ENCODE measurements around the gene SRP9.
"Not testable (repeated sequence)": the region's sequence is repeated elsewhere in the genome, so short reads cannot be mapped to it uniquely, and the experiment has no call there.

Gene SRP9

GRCh38 chr1:225752245-225752644, 25.4 kb upstream of the SRP9 start:
- no peak for TF ChIP-seq CTCF (IDR thresholded peaks at IDR 0.05; ENCODE audit: control extremely low read depth, extremely low read depth, low read depth, missing control alignments)
- CTCF ChIA-PET, result interaction anchor here (1.3 kb wide), 2 partner anchors 21 to 60 kb away, joined by 3 to 4 read pairs; no protein-coding TSS in a partner anchor
- POLR2A ChIA-PET, result no interaction called here

DNA sequence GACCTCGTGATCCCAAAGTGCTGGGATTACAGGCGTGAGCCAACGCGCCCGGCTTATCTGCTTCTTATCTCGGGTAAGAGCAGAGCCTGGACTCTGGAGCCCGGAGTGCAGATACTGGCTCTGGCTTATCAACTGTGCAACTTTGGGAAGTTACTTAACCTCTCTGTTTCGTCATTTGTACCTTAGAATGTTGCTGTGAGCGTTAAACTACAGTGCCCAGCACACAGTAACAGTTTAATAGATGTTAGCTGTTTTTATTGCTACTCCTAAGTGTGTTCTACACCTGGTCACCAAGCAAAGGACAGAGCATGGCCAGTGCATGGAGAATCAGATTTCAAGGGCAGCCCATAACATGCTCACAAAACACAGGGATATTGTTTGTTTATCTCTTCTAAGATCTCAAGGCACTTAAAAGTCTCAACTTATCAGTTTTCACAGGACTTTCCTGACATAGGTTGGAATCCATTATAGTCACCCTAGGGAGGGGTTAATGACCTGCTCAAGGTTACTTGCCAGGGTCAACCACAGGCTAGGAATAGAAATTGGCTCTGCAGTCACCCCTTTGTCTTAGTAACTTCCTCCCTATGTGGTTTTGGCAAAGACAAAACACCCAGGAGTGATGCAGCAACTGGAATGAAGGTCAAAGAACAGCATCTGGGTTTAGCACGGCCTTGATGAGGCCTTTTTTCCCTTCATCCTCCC, 22.5 kb upstream of the SRP9 start:
- TF ChIP-seq CTCF (IDR thresholded peaks at IDR 0.05; ENCODE audit: control extremely low read depth, extremely low read depth, low read depth, missing control alignments), result no peak
- DNase-seq (ENCODE audit: extremely low spot score), result no peak
- CTCF ChIA-PET, result interaction anchor here (1.8 kb wide), 1 partner anchor 17 kb away, joined by 5 read pairs; no protein-coding TSS in a partner anchor
- POLR2A ChIA-PET, result no interaction called here

More at GRCh38 chr1:225752245-225752644, 25.4 kb upstream of the SRP9 start:
- DNase-seq (ENCODE audit: extremely low spot score), result no peak

DNA sequence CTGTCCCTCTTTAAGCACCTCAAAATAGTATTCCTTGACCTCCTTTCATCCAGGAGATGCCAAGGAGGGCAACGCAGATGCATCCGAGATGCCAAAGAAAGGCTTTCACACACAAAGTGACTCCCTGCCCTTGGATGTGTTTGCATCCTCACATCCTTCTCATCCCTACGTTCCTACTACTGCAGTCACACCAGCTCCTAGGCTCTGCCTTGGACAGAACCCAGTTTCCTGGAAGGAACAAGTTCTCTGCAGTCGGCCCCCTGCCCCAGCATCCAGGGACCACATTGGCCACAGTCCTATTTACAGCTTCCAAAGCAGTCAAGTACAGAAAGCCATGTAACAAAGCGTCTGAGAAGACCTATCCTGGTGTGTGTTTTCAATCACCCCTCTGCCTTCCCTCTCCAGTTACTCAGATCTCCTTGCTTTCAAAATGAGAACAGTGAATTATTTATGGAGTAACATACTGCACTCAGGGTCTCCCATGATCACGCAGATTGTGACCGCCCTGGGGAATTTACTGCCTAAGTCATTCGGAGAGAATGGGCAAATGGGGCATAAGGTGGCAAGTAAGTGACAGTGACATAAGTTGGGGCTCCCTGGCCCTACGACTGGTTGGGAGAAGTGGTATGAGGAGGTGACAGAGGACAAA, 21.8 kb upstream of the SRP9 start:
- TF ChIP-seq CTCF (IDR thresholded peaks at IDR 0.05; ENCODE audit: control extremely low read depth, extremely low read depth, low read depth, missing control alignments), result no peak
- DNase-seq (ENCODE audit: extremely low spot score), result no peak
- CTCF ChIA-PET, result interaction anchor here (0.8 to 1.8 kb wide), 2 partner anchors 10 to 16 kb away, joined by 3 to 5 read pairs; no protein-coding TSS in a partner anchor
- POLR2A ChIA-PET, result no interaction called here

DNA sequence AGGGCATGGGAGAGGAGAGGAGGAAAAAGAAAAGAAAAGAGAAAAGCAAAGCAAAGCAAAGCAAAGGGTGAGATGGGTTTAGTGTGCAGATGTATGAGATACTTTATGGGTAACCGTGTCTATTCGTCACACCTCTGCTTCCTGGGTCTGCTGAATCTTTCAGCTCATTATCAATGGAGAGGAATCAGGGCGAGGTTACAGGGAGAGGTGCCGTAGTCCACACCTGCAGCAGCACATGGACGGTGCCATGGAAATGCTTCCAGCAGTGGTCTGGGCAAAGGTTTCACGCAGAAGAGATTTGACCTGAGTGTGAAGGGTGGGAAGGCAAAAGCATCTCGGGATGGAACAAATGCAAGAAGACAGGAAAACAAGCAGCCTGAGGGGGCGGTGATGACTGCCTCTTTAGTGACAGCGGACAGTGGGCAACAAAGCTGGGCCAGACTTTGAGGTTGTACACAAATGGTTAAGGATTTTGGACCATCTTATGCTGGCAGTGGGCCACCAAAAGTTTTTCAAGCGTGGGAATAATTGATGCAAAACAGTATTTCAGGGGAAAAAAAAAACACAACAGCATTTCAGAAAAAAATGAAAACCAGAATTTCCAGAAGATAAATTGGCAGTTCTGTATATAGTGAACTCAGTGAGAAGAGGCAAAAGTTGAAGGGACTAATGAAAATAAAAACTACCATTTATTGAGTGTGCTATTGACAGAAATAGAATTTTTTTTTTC, 19.5 kb upstream of the SRP9 start:
- DNase-seq (ENCODE audit: extremely low spot score), result no peak
- TF ChIP-seq CTCF (IDR thresholded peaks at IDR 0.05; ENCODE audit: control extremely low read depth, extremely low read depth, low read depth, missing control alignments), result no peak
- CTCF ChIA-PET, result interaction anchor here (1.2 to 1.5 kb wide), 3 partner anchors 10 to 18 kb away, joined by 3 to 4 read pairs (median 3); no protein-coding TSS in a partner anchor
- POLR2A ChIA-PET, result no interaction called here

- DNase-seq (ENCODE audit: extremely low spot score); CTCF ChIA-PET; POLR2A ChIA-PET: not testable (repeated sequence)
These were observed 17.7 kb upstream of the SRP9 start for GRCh38 chr1:225759972-225760371.

DNA sequence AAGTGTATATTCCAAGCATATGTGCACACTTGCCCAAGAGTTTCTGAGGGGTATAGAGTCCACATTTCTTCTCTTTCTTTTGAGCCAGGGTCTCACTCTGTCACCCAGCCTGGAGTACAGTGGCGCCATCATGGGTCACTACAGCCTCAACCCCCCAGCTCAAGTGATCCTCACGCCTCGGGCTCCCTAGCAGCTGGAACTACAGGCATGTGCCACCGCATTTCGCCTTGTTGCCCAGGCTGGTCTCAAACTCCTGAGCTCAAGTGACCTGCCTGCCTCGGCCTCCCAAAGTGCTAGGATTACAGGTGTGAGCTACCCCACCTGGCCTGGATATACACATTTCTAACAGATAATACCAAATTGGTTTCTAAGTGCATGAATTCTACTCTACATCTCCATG, 17.1 kb upstream of the SRP9 start:
- CTCF ChIA-PET, result no interaction called here
- POLR2A ChIA-PET, result no interaction called here
- TF ChIP-seq CTCF (IDR thresholded peaks at IDR 0.05; ENCODE audit: control extremely low read depth, extremely low read depth, low read depth, missing control alignments), result no peak
- DNase-seq (ENCODE audit: extremely low spot score), result no peak

DNA sequence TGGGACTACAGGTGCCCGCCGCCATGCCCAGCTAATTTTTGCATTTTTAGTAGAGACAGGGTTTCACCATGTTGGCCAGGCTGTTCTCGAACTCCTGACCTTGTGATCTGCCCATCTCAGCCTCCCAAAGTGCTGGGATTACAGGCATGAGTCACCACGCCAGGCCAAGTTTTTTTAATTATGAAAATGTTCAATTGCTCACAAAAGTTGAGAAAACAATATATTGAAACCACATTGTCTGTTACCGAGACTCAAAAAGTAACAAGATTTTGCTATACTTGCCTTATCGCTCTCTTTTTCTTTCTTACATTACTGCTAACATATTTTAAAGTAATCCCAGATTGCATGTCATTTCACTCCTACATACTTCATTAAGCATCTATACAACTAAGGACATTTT, 16.2 kb upstream of the SRP9 start:
- POLR2A ChIA-PET; CTCF ChIA-PET; DNase-seq (ENCODE audit: extremely low spot score): not testable (repeated sequence)
